Amygdala (tissue), 56 donors: ENCODE measurements around the gene CIAO2A.

Experiments used
- DNase-seq, 56 donors: peaks; one replicate each; lab custom pipeline; 2025; lab: John Stamatoyannopoulos, UW

Gene CIAO2A

GRCh38 chr15:64046421-64047153, 47.1 kb downstream of the CIAO2A start, which contains the start of gene DAPK2:
Gene DAPK2, minus strand, starts transcription at chr15:64046485. Its CDS starts 6,224 bp downstream, at chr15:64040261.
- peak in 46 of 56 donors; percentile 9 to 81 (median 48) for DNase-seq

GRCh38 chr15:64045774-64046420, 47.7 kb downstream of the CIAO2A start:
- peak in 8 of 56 donors; percentile 26 to 56 (median 38) for DNase-seq

- no peak for DNase-seq
Measured at GRCh38 chr15:64045101-64045435, 48.6 kb downstream of the CIAO2A start.

- DNase-seq = peak in 1 of 56 donors; percentile 5
Measured at GRCh38 chr15:64044300-64045100, 49.1 kb downstream of the CIAO2A start.

- no peak for DNase-seq
Measured at GRCh38 chr15:64038878-64039610, 54.6 kb downstream of the CIAO2A start.

- no peak for DNase-seq
Measured at GRCh38 chr15:64037966-64038365, 55.7 kb downstream of the CIAO2A start.

GRCh38 chr15:64037116-64037515, 56.5 kb downstream of the CIAO2A start:
- DNase-seq = no peak

- no peak for DNase-seq
Measured at GRCh38 chr15:64035525-64035924, 58.1 kb downstream of the CIAO2A start.

- no peak for DNase-seq
Measured at GRCh38 chr15:64034519-64034918, 59.1 kb downstream of the CIAO2A start.

GRCh38 chr15:64032329-64032728, 61.3 kb downstream of the CIAO2A start:
- no peak for DNase-seq

GRCh38 chr15:64030123-64030522, 63.5 kb downstream of the CIAO2A start:
- DNase-seq = no peak

GRCh38 chr15:64029633-64030032, 64.0 kb downstream of the CIAO2A start:
- peak in 1 of 56 donors; percentile 9 for DNase-seq

- peak in 50 of 56 donors; percentile 11 to 86 (median 60) for DNase-seq
Measured at GRCh38 chr15:64029110-64029509, 64.5 kb downstream of the CIAO2A start.

GRCh38 chr15:64026591-64026990, 67.0 kb downstream of the CIAO2A start:
- DNase-seq = no peak

GRCh38 chr15:64024172-64025050, 69.2 kb downstream of the CIAO2A start:
- DNase-seq = no peak

- DNase-seq = no peak
Measured at GRCh38 chr15:64023220-64023619, 70.4 kb downstream of the CIAO2A start.

GRCh38 chr15:64022571-64022970, 71.1 kb downstream of the CIAO2A start:
- DNase-seq = no peak
